H9 (cell line): Measurements from ENCODE around the gene ARHGEF33. TPM values are rescaled to one million over a fixed set of nuclear protein-coding genes. Genes with fewer than 3 reads are reported as not detected.

Source experiments
- DNase-seq: peaks from one replicate; pipeline ENCODE4 v3.0.0-alpha.2; 2017
- H2AFZ ChIP-seq: one replicate; pipeline ENCODE4 v1.6.1; 2013; ENCODE audit warnings: mild to moderate bottlenecking, low read length, control low read depth, moderate library complexity
- H2AK5ac ChIP-seq: 2 replicates; pipeline ENCODE4 v1.6.1; 2013; ENCODE audit warnings: low read length, control low read depth, mixed read lengths; ENCODE audit not compliant: insufficient read length
- H2BK120ac ChIP-seq: one replicate; pipeline ENCODE4 v1.6.1; 2013; ENCODE audit warnings: low read depth, mild to moderate bottlenecking, low read length, control low read depth, inconsistent platforms; ENCODE audit not compliant: poor library complexity, severe bottlenecking
- H2BK12ac ChIP-seq: 2 replicates; pipeline ENCODE4 v1.6.1; 2013; ENCODE audit warnings: low read length, control low read depth, mixed read lengths, low read depth; ENCODE audit not compliant: insufficient read length
- H2BK15ac ChIP-seq: 2 replicates; pipeline ENCODE4 v1.6.1; 2013; ENCODE audit warnings: low read depth, low read length, control low read depth
- H2BK20ac ChIP-seq: one replicate; pipeline ENCODE4 v1.6.1; 2013; ENCODE audit warnings: low read depth, mild to moderate bottlenecking, low read length, control low read depth, inconsistent platforms; ENCODE audit not compliant: poor library complexity, severe bottlenecking
- H2BK5ac ChIP-seq: 2 replicates; pipeline ENCODE4 v1.6.1; 2013; ENCODE audit warnings: low read length, control low read depth, mixed read lengths; ENCODE audit not compliant: insufficient read length
- H3K14ac ChIP-seq: 2 replicates; pipeline ENCODE4 v1.6.1; 2013; ENCODE audit warnings: low read length, control low read depth; ENCODE audit not compliant: insufficient read depth
- H3K18ac ChIP-seq: 2 replicates; pipeline ENCODE4 v1.6.1; 2013; ENCODE audit warnings: low read depth, mild to moderate bottlenecking, mixed read lengths, low read length, control low read depth; ENCODE audit not compliant: insufficient read length
- H3K23ac ChIP-seq: 2 replicates; pipeline ENCODE4 v1.6.1; 2013; ENCODE audit warnings: low read length, control low read depth, mixed read lengths, low read depth; ENCODE audit not compliant: insufficient read length
- H3K23me2 ChIP-seq: 2 replicates; pipeline ENCODE4 v1.6.1; 2013; ENCODE audit warnings: low read depth, mild to moderate bottlenecking, mixed read lengths, low read length, control low read depth; ENCODE audit not compliant: insufficient read length, poor library complexity, severe bottlenecking
- H3K27ac ChIP-seq: 2 replicates; pipeline ENCODE4 v1.5.1; 2013; ENCODE audit warnings: low read length, control low read depth, mixed read lengths, low read depth; ENCODE audit not compliant: insufficient read length
- H3K27me3 ChIP-seq: 2 replicates; pipeline ENCODE4 v1.6.1; 2013; ENCODE audit warnings: low read length, control low read depth, inconsistent platforms; ENCODE audit not compliant: insufficient read depth
- H3K4ac ChIP-seq: 2 replicates; pipeline ENCODE4 v1.6.1; 2013; ENCODE audit warnings: low read depth, mild to moderate bottlenecking, control low read depth, inconsistent platforms, low read length, moderate library complexity
- H3K4me1 ChIP-seq: 2 replicates; pipeline ENCODE4 v1.6.1; 2013; ENCODE audit warnings: low read length, control low read depth, inconsistent platforms; ENCODE audit not compliant: insufficient read depth
- H3K4me2 ChIP-seq: 2 replicates; pipeline ENCODE4 v1.6.1; 2013; ENCODE audit warnings: low read length, control low read depth, mixed read lengths; ENCODE audit not compliant: insufficient read length, insufficient read depth
- H3K56ac ChIP-seq: 2 replicates; pipeline ENCODE4 v1.6.1; 2013; ENCODE audit warnings: low read depth, mild to moderate bottlenecking, mixed read lengths, low read length, control low read depth; ENCODE audit not compliant: insufficient read length
- H3K79me1 ChIP-seq: 2 replicates; pipeline ENCODE4 v1.6.1; 2013; ENCODE audit warnings: low read depth, mild to moderate bottlenecking, moderate library complexity, low read length, control low read depth, inconsistent platforms; ENCODE audit not compliant: insufficient read depth, poor library complexity, severe bottlenecking
- H3K79me2 ChIP-seq: 2 replicates; pipeline ENCODE4 v1.6.1; 2013; ENCODE audit warnings: low read length, control low read depth, inconsistent platforms; ENCODE audit not compliant: insufficient read depth
- H3K9ac ChIP-seq: 2 replicates; pipeline ENCODE4 v1.6.1; 2013; ENCODE audit warnings: low read length, control low read depth, mixed read lengths; ENCODE audit not compliant: insufficient read length; ENCODE audit errors: extremely low read depth
- H3K9me3 ChIP-seq: one replicate; pipeline ENCODE4 v1.6.1; 2013; ENCODE audit warnings: low read depth, low read length, inconsistent platforms; ENCODE audit not compliant: control insufficient read depth
- H3T11ph ChIP-seq: one replicate; pipeline ENCODE4 v1.6.1; 2013; ENCODE audit warnings: mild to moderate bottlenecking, low read length, control low read depth, inconsistent platforms
- H4K20me1 ChIP-seq: one replicate; pipeline ENCODE4 v1.6.1; 2013; ENCODE audit not compliant: control insufficient read depth, insufficient read length, insufficient read depth
- H4K5ac ChIP-seq: 2 replicates; pipeline ENCODE4 v1.6.1; 2013; ENCODE audit warnings: low read depth, mild to moderate bottlenecking, mixed read lengths, low read length, control low read depth; ENCODE audit not compliant: insufficient read length
- H4K8ac ChIP-seq: replicated peaks from 2 replicates; pipeline ENCODE4 v1.6.1; 2013; ENCODE audit warnings: low read length, control low read depth, mixed read lengths, low read depth; ENCODE audit not compliant: insufficient read length
- H4K91ac ChIP-seq: 2 replicates; pipeline ENCODE4 v1.6.1; 2013; ENCODE audit warnings: low read depth, mild to moderate bottlenecking, moderate library complexity, mixed read lengths, low read length, control low read depth; ENCODE audit not compliant: insufficient read length
- H3K27ac Mint-ChIP-seq, 3 experiments: 2 replicates in 2 of 3; 3 replicates in 1 of 3; pipeline ENCODE4 v1.8.0; 2020 to 2021; ENCODE audit warnings: mixed read lengths in 3 of 3, mild to moderate bottlenecking in 1 of 3, moderate library complexity in 1 of 3
- H3K27me3 Mint-ChIP-seq: 2 replicates; pipeline ENCODE4 v1.8.0; 2021; ENCODE audit warnings: low read depth, mild to moderate bottlenecking, moderate library complexity, mixed read lengths
- H3K36me3 Mint-ChIP-seq, 3 experiments: 2 replicates in 2 of 3; 3 replicates in 1 of 3; pipeline ENCODE4 v1.8.0; 2020 to 2021; ENCODE audit warnings: low read depth in 3 of 3, mixed read lengths in 3 of 3; ENCODE audit not compliant: insufficient read depth in 1 of 3
- H3K4me1 Mint-ChIP-seq, 2 experiments: 2 replicates each; pipeline ENCODE4 v1.8.0; 2020; ENCODE audit warnings: mixed read lengths in 2 of 2
- H3K4me3 Mint-ChIP-seq, 2 experiments: 2 replicates in 1 of 2; 3 replicates in 1 of 2; pipeline ENCODE4 v1.8.0; 2020 to 2021; ENCODE audit warnings: mild to moderate bottlenecking in 2 of 2, mixed read lengths in 2 of 2, moderate library complexity in 1 of 2
- H3K9me3 Mint-ChIP-seq, 2 experiments: 2 replicates in 1 of 2; 3 replicates in 1 of 2; pipeline ENCODE4 v1.8.0; 2020; ENCODE audit warnings: mild to moderate bottlenecking in 2 of 2, mixed read lengths in 2 of 2, moderate library complexity in 1 of 2
- CTCF ChIP-seq: fragments of 200-600 bp; sonication (generic); conservative IDR thresholded peaks from 3 replicates; pipeline ENCODE4 v1.8.0; 2021; ENCODE audit warnings: antibody characterized with exemption, mild to moderate bottlenecking
- WGBS: extraction: QIAGEN DNeasy Blood & Tissue Kit; methylation state at CpG from one replicate; pipeline ENCODE4 v1.1.7; 2013; ENCODE audit warnings: missing lambda C conversion rate, low lambda C conversion rate, mixed read lengths; ENCODE audit not compliant: insufficient read length; ENCODE audit errors: extremely low coverage; 5-methylcytosine and 5-hydroxymethylcytosine counted together
- total RNA-seq: library from RNA; stranded (reverse); gene quantifications from 2 replicates; pipeline ENCODE4 v1.2.1, GENCODE V29; 2021

Gene ARHGEF33
- total RNA-seq, 1 experiment from 2014 or later: 0.92 TPM

GRCh38 chr2:38960609-38961320, 71.1 kb downstream of the ARHGEF33 start:
- H3K36me3 Mint-ChIP-seq: peaks cover 0 to 6% (median 0%) of the 10 kb centered on the region in 3 experiments; a peak in 2 of 7 replicates
- Histone ChIP-seq H3K79me2 (no peaks in the 10 kb centered on the region), H2BK5ac (no peak overlapping the region), H2AFZ (no peak overlapping the region), H3K4me1 (no peaks in the 10 kb centered on the region), H3K79me1 (no peaks in the 10 kb centered on the region), H3K18ac (no peak overlapping the region), H4K20me1 (no peaks in the 10 kb centered on the region), H3T11ph (no peak overlapping the region), H2BK12ac (no peak overlapping the region), H3K27me3 (no peaks in the 10 kb centered on the region; the same call in 1 of the 2 replicates), H3K23ac (no peak overlapping the region), H3K4me2 (no peak overlapping the region), H2AK5ac (no peak overlapping the region), H4K8ac (no peak overlapping the region), H3K27ac (no peak overlapping the region), H3K14ac (no peak overlapping the region), H3K4ac (no peak overlapping the region), H3K9ac (no peak overlapping the region), H2BK20ac (no peak overlapping the region), H2BK120ac (no peak overlapping the region), H3K56ac (no peak overlapping the region), H3K23me2 (peaks cover 4% of the 10 kb centered on the region), H3K9me3 (no peaks in the 10 kb centered on the region), H4K91ac (no peak overlapping the region), H2BK15ac (no peak overlapping the region), H4K5ac (no peak overlapping the region)
- peak overlapping the region in 1 of 2 experiments; percentile 46; a peak in 3 of 5 replicates for H3K4me3 Mint-ChIP-seq
- peak; percentile 64 for DNase-seq
- no peaks in the 10 kb centered on the region; a peak in 1 of 4 replicates for H3K4me1 Mint-ChIP-seq
- H3K9me3 Mint-ChIP-seq: no peaks in the 10 kb centered on the region; a peak in 1 of 5 replicates
- no peak for TF ChIP-seq CTCF
- peaks cover 10% of the 10 kb centered on the region for H3K27me3 Mint-ChIP-seq
- WGBS: no CpG with 5 or more reads among the region's 34 CpGs
- no peak overlapping the region for H3K27ac Mint-ChIP-seq
